DMS79 treated with DMSO at 0.1 percent for 48 hours (cell line): ENCODE results near the gene YTHDF1.

ENCODE experiments used
- DNase-seq: peaks from one replicate; lab custom pipeline; 2025; lab: John Stamatoyannopoulos, UW

Gene YTHDF1

DNA sequence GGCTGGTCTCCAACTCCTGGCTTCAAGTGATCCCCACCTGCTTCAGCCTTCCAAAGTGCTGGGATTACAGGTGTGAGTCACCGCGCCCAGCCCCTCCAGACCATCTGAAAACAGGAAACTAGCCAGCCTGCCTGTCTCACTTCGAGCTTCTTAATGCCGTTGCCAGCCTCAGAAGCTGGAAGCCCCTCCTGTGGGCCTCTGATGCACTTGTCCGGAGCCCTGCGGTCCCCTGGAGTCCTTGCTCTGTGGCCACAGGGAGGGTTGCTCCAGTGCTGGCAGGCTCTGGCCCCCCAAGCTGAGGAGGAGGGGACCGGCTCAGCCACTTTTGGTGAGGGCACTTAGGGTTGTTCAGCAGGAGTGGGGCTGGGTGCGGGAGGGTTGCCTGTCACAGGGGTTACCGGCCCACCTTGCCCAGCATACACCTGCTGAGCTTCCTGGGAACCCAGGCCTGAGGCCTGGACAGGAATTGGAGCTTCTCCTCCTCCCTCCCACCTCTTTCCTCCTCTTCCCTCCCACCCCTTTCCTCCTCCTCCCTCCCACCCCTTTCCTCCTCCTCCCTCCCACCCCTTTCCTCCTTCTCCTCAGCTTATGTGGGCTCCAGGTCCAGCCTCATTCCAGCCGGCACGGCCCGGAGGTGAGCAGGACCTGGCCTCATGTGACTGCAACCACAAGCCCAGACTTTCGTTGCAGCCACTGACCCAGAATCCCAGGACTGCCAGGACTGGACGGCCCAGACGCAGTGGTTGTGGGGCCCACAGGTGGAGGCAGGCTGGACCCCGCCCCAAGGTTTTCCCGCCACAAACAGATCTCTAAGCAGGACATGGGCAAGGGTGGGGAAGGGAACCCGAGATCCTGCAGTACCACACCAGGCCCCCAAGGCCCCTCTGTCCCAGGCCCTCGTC is 10.4 kb upstream of the YTHDF1 start:
- DNase-seq = peak; percentile 26

DNA sequence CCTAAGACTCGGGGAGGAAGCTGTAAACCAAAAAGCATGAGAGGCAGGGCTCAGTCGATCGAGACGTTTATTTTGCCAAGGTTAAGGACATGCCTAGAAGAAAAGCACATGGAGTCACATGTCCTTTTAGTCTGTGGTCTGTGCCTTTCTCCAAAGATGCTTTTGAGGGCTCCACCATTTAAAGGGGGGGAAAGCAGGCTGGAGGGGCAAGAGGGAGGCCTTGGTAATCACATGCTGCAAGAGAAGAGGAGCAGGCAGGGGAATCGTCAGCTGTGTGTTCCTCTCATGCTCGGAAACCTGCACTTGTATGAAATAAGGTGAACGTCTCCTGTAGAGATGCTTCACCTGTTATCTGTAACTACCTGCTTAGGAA is 9.1 kb upstream of the YTHDF1 start:
- peak; percentile 97 for DNase-seq

DNA sequence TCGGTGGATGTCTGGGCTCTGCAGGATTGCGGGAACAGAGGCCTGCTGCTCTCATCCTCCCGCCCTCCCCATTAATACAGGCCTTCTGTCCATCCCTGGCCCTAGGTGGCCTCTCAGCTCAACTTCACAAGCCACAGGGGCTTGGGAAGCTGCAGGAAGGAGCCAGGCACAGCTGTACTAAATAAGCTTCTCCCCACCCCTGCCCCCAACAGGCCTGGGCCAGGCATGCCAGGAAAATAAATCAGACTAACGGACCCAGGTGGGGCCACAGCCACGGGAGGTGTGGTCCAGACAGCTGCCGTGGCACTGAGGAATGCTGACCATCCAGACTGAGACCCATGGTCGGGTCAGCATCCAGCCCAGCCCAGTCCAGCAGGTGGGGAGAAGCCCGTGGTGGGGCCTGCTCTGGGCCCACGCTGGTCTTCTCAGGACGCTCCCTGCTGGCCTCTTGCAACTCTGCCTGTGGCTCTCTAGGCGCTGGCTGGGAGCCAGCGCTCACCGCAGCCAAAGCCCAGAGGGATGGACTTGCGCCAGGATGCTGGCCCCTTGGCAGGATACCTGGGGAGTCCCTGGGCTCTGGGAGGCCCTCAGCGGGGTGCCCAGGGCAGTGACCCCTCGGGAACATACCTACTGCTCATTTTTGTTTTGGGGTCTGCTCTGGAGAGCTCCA is 8.6 kb upstream of the YTHDF1 start:
- DNase-seq = peak; percentile 95

DNA sequence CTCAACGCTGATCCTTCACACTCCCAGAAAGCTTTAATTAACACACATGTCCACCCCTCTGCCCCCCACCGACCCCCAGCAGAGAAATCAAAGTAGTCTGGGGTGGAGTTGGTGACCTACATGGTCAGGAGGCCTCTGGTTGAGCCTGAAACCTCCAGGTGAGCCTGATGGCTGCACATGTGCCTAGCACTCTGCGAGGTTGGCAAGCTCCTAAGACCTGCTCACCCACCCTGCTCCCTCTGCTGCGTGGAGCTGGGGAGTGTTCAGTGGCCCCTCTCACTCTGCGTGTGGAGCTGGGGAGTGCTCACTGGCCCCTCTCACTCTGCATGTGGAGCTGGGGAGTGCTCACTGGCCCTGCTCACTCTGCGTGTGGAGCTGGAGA is 7.9 kb upstream of the YTHDF1 start:
- DNase-seq = no peak

DNA sequence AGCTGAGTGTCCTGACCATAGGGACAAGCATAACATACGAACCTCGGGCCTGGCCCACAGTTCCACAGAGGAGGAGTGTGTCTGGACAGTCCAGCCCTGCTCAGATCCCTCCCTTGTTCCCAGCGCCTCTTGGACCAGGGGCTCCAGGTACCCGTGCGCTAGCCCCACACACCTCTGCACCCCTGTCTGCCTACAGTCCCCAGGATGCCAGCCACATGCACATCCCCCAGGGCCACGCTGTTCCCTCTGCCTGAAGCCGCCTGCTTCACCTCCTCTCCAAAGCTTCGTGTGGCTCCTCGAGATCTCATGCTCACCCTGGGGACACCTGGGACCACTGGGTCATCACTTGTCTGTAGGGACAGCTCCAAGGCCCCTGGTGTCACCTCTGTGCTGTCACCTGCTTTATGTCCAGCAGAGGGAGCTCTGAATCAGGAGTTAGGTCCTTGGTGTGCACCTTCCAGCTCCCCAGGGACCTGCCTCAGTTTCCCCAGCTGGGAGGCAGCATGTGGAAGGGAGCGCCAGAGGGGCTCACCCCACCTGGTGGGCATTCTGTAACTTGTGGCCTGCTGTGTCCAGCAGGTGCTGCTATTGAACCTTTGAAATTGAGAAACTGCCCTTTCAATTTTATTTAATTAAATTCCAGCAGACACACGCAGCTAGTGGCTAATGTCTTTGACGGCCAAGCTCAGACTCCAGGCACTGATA is 7.3 kb upstream of the YTHDF1 start:
- peak; percentile 39 for DNase-seq

DNA sequence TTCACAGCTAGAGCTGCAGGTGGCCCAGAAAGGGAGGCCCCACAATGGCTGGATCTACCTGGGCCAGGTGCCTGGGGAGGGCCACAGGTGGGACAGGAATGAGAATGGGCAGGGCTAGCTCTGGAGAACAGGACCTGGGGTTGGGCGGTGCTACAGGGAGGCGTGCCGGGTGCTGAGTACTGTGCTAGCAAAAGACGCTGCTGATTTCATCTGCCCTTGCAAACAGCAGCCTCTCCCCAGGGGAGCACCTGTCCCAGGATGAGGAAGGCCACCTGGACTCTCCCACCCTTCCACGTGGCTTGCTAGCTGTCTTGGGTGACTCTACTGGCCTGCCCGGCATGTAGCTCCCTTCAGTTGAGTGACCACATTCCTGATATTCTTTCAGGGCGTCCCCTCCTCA is 6.6 kb upstream of the YTHDF1 start:
- peak; percentile 45 for DNase-seq

DNA sequence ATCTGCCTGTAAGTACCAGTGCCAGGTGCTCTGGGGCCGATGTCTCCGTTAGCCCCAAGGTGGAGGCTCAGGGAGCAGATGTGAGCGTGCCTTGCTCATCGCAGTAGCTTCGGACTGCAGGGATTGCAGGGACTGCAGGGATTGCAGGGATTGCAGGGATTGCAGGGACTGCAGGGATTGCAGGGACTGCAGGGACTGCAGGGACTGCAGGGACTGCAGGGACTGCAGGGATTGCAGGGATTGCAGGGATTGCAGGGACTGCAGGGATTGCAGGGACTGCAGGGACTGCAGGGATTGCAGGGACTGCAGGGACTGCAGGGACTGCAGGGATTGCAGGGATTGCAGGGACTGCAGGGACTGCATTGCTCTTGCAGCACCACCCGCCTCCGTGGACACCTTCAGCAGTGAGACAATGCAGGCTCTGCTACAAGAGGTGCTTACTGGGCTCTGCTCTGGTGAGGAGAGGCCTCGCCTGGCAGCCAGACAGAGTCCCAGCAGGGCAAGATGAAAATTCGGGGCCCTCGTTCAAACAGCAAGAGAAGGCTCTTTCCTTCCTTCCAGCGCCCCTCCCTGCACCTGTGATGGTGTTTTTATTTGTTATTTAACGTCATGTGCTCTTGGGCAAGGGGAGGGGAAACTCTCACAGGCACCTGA is 5.6 kb upstream of the YTHDF1 start:
- DNase-seq = peak; percentile 90

DNA sequence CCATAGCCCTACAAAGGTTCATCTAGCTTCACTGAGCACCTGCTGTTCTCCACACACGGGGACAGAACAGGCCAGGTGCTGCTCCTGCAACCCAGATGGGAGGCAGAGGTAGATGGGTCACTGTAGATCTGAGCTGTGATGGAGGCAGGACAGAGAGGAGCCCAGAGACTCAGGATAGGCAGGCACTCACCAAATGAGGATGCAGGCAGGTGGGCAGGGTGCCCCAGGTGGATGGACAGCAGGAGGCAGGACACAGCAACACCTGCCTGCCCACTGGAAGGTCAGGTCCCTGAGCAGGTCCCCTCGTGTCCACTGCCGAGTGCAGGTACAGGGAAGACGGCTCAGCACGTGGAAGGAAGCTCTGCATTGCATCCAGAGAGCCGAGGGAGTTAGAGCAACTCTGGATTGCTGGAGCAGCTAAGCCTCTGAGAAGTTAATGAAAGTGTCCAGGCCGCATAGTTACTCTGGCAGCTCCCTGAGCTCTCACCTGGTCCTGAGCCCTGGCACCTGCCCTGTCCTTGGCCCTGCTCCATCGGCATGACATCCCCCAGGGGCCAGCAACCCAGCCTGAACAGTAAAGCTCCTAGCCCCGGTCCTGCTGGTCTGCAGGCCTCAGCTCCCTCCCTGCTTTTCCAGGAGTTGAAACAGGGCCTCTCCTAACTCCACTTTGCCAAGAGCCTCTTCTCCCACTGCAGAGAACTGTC is 4.9 kb upstream of the YTHDF1 start:
- peak; percentile 67 for DNase-seq

DNA sequence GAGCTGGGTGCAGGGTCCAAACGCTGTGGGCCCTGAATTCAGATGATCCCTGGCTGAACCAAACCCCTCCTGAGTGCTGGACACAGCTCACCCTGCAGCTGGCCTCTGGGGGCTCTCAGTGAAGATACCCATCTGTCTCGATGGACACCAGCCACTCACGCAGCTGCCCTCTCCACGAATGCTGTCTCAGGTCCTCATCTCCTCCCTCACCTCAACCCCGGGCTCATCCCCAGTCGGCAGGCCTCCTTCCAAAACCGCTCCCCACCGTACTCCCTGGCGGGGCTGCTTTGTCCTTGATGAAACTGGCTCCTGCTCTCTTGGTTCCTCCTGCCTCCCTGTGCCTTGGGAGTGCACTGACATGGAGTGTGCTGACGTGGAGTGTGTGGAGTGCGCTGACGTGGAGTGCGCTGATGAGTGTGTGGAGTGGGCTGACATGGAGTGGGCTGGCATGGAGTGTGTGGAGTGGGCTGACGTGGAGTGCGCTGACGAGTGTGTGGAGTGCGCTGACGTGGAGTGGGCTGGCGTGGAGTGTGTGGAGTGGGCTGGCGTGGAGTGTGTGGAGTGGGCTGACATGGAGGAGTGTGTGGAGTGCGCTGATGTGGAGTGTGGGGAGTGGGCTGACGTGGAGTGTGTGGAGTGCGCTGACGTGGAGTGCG is 4.1 kb upstream of the YTHDF1 start:
- DNase-seq = no peak

DNA sequence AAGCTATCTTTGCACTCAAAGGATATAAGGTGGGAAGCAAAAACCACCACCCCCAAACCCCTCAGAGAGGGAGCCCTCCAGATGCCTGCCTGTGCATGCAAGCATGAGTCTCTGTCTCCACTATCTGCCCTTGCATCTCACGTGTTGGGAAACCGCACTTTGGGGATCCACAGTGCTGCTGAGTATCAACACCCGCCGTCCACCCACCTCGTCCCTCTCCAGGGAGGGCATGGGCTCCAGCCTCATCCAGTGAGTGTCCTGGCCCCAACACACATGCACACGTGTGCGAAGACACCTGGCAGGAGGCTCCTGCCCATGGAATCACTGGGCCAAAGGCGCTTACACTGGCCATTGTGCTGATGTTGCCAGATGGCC is 3.5 kb upstream of the YTHDF1 start:
- DNase-seq = no peak

DNA sequence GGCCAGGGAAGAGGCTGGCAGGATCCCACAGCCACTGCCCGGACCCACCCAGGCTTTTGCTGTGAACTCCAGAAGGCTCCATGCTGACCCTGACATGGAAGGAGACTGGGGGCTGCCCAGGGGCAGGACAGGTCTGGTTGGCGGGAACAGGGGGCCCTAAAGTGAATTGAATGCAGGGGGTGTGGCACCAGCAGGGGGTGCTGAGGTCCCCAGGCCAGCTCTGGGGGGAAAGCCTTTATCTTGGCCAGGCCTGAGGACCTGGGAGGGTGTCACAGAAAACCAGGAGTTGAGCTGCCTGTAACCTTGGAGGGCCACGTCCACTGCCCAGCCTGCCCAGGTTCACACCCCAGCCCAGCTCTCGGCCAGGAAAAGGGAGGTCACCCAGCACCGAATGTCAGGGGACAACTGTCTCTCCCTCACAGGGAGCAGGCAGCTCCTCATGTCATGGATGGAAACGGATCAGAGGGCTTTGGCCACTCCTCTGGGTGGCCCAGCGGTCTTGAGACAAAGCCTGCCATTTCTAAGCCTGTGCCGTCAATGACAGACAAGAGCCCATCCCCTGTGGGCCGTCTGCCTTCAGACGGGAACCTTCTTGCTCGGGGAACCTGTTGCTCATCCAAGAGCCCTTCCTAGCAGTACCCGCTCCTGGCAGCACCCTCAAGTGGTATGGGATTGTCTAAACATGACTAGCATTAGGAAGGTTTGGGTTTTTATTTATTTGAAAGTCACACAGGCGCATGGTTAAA is 2.9 kb upstream of the YTHDF1 start:
- DNase-seq = no peak

DNA sequence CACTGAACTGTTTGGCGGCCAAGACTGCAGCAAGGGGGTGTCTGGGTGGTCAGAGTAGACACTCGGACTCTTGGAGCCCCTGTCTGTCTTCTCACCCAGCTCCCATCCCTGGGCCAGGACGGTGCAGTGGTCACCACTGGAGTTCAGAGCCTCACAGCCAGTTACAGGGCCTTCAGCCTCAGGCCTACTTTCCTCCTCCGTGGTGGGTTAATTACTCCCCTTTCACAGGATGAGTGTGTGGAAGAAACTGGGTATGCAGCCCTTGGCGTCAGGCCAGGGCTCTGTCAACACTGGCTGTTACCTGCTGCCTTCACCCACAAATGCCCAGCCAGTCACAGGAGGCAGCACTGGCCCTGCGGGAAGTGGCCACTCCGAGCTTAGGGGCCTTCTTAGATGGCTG is 1.8 kb upstream of the YTHDF1 start:
- peak; percentile 51 for DNase-seq

DNA sequence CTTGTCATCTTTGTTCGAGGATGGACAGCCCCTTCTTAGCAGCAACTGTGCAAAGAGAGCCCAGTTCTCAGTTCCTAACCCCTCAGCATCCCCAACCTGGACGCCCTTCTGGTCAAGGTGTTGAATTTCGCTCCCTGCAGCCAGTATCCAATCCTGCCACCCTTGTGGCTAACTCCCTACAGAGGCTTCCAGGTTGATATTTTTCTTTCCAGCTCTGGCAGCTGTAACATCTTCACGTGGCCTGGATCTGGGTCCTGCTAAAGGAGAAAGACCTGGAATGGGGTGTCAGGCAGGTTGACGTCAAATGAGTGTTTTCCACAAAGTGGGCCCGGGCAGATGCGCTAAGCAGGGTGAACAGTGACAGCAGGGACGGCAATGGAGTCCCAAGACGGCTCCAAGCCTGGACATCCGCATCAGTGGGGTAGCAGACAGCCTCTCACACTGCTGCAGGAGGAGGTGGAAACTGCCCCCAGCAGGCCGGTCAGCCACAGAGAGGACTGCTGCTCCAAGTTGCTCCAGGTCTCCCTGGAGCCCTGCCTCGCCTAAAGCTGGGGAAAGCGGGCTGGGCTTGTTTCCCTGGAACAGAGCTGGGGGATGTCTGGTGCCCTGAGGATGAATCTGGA is 1.0 kb upstream of the YTHDF1 start:
- peak; percentile 23 for DNase-seq

DNA sequence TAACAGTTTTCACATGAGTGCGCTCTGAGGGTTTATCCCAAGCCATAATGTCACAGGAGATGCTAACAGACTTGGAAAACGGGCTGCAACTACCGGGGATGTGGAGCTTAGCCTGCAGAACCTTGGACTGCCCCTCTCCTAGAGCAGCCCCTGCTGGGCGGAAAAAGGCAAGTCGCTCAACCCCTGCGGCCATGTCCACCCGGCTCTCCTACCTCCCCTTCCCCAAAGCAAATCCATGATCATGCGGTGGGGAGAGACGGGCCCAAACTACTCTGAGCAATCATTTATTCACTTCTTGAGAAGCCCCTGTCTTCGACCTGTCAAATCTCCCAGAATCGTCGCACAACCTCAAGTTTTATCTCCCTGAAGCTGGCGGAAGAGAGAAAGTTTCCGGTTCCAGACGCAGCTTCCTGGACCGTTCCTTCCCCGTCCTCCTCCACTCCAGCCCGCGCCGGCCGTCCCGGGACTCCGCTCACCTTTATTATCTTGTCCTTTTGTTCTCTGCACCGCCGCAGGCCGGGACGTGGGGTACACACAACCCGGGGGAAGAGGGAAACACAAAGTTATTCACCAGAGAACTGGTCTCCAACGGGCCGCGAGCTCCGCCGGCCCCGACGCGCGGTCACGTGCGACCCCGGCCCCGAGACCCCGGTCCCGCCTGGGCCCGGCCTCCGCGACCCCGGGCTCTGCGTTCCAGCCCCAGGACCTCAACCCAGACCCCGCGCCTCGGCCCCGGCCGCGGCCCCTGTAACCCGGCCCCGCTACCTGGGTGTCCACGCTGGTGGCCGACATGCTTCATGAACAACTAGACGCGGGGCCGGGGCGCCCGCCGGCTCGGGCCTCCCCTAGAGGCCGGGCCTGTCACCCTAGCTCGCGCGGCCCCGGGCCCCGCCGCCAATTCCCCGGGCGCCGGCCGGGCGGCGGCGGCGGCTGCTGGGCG is 560 bp downstream of the YTHDF1 start:
- DNase-seq = peak; percentile 91

DNA sequence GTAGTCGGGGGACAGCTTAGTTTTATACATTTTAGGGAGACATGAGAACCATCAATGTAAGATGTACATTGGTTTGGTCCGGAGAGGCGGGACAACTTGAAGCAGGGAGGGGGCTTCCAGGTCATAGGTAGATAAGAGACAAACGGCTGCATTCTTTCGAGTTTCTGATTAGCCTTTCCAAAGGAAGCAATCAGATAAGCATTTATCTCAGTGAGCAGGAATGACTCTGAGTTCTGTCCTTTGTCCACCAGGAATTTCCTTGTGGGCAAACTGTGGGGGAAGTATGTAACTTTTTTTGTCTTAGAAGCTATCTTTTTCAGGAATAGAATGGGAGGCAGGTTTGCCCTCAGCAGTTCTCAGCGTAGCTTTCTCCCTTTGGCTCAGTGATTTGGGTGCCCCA is 1.4 kb downstream of the YTHDF1 start:
- no peak for DNase-seq

DNA sequence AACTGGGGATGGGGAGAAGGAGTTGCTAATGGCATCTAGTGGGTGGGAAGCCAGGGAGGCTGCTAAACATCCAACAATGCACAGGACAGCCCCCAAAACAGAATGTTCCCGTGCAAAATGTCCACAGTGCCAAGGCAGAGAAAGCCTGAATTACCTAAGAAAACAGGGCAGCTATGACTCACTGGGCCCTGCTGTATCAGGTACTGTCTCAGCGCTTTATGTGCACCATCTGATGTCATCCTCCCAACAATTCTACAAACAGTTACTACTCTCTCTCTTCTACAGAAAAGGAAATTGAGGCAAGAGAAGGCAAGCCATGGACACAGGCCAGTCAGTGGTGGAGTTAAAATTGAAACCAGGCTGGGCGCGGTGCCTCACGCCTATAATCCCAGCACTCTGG is 3.1 kb downstream of the YTHDF1 start:
- no peak for DNase-seq

DNA sequence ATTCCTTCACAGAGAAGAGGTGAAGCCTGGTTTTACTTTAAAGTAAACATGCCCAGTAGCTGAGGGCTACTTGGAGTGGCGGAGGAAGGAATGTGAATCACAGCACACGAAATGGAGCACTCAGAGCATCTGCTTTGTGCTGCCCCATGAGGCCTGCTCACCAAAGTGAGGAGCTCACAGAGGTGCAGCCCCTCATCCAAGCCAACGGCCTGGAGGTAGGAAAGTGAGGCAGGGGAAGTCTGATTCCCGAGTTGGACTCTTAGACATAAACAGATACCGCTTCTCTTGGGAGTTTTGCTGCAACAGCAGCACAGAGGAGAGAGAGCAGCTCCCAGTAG is 3.6 kb downstream of the YTHDF1 start:
- DNase-seq = no peak

DNA sequence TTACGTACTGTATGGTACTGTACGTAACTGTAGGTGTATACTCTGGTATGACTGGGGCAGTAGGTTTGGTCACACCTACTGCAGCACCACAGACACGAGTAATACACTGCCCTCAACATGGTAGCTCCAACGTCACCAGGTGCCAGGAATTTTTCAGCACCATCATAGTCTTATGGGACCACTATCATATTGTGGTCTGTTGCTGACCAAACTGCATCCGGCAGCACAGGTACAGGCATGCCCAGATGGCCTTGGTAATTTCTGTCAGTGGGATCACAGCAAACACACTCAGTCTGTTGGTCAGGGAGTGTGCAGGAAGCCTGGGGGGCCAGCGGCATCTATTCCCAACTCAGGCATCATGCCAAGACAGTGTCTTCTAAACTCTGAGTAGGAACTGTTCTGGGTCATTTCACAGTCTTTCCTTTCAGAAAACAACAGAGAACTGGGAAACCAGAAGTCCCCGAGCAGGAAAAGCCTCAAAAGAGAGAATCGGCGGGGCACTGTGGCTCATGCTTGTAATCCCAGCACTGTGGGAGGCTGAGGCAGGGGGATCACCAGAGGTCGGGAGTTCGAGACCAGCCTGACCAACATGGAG is 5.8 kb downstream of the YTHDF1 start:
- DNase-seq = no peak
